HL-60 (cell line): Measurements from ENCODE around the gene CALN1.

Experiments used
- POLR2AphosphoS5 ChIP-seq: IDR thresholded peaks from 2 replicates; pipeline ENCODE4 v1.6.1; 2012; ENCODE audit warnings: low read depth
- TF ChIP-seq, protein P1 (sequence below): IDR thresholded peaks from one replicate; pipeline ENCODE4 v1.5.1; 2011; ENCODE audit warnings: low read length, control low read depth, inconsistent platforms; ENCODE audit not compliant: insufficient read depth

- TF ChIP-seq, protein P1, sequence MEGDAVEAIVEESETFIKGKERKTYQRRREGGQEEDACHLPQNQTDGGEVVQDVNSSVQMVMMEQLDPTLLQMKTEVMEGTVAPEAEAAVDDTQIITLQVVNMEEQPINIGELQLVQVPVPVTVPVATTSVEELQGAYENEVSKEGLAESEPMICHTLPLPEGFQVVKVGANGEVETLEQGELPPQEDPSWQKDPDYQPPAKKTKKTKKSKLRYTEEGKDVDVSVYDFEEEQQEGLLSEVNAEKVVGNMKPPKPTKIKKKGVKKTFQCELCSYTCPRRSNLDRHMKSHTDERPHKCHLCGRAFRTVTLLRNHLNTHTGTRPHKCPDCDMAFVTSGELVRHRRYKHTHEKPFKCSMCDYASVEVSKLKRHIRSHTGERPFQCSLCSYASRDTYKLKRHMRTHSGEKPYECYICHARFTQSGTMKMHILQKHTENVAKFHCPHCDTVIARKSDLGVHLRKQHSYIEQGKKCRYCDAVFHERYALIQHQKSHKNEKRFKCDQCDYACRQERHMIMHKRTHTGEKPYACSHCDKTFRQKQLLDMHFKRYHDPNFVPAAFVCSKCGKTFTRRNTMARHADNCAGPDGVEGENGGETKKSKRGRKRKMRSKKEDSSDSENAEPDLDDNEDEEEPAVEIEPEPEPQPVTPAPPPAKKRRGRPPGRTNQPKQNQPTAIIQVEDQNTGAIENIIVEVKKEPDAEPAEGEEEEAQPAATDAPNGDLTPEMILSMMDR, result no peak
- TF ChIP-seq POLR2AphosphoS5, result no peak
These were observed 501.1 kb downstream of the CALN1 start for GRCh38 chr7:71911051-71911450.
